Inflammatory macrophage treated with lipopolysaccharide for 4 hours (primary cell): ENCODE results near the gene ALOXE3.

Experiments
- DNase-seq: peaks from one replicate; pipeline ENCODE4 v3.0.0-alpha.2; 2020

Gene ALOXE3

DNA sequence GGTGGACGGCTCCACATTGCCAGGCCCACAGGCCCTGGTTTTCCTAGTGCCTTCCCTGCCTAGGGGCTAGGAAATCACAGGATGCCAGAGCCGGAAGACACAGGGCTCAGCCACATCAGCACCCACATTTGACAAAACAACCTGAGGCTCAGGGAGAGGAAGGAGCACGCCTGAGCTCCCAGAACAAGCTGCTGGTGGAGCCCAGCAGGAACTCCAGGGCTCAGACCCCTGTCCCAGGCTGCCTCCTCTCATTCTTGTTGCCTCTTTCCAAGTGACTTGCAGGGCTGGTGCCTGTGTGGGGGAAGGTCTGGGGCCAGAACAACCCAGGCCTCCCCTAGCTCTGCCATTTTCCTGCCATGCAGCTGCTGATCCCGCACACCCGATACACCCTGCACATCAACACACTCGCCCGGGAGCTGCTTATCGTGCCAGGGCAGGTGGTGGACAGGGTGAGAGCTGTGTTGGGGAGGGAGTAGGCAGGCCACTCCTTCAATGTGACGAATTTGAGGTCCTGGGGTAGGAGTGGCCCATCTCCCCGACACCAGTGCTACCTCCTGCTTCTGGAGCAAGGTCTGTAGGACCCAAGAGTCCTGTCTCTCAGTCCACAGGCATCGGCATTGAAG is 71.9 kb downstream of the ALOXE3 start:
- no peak for DNase-seq
